K562 (cell line): Measurements from ENCODE around the gene SYNRG. TPM values are rescaled to one million over a fixed set of nuclear protein-coding genes. Genes with fewer than 3 reads are reported as not detected.

Experiments
- ATAC-seq: fragments of 200-7000 bp; cut with Tn5 transposase; 3 replicates; pipeline ENCODE4 v1.9.1; 2020; ENCODE audit warnings: moderate library complexity
- BruUV-seq: library from RNA; stranded (reverse); fragments of 400-500 nt; replicated peaks from 2 replicates; lab custom pipeline; 2021; lab: Mats Ljungman, UMichigan
- CTCF ChIA-PET: fragments of 300-600 bp; formaldehyde crosslinking; extraction: SDS; loops from one replicate; lab custom pipeline; 2021; ENCODE audit warnings: low intra/inter-chr PET ratio; lab: Yijun Ruan, JAX
- POLR2A ChIA-PET: fragments of 300-600, 350-650 bp; sonication (Branson Sonifier 250); formaldehyde crosslinking; extraction: SDS; loops from one replicate; lab custom pipeline; 2021; ENCODE audit warnings: antibody characterized with exemption, inconsistent platforms; lab: Yijun Ruan, JAX
- DNase-seq, 4 experiments: peaks; one replicate each; pipeline versions ENCODE4 v3.0.0 to v3.0.0-alpha.2; 2011 to 2018; ENCODE audit warnings: low spot score in 3 of 4, mixed read lengths in 3 of 4; ENCODE audit errors: extremely low read depth in 1 of 4
- FAIRE-seq: peaks from 2 replicates; lab custom pipeline; 2011; peaks lifted over from hg19 to GRCh38; lab: Jason Lieb, UNC
- H2AFZ ChIP-seq: 2 replicates; pipeline ENCODE4 v1.6.0; 2011; ENCODE audit warnings: low read depth, low read length, control low read depth, inconsistent platforms
- H3K27ac ChIP-seq: fragments of 200-600 bp; 3 replicates; pipeline ENCODE4 v1.8.0; 2011; ENCODE audit warnings: low read depth, mild to moderate bottlenecking, control low read depth, inconsistent platforms, low read length, moderate library complexity, mixed read lengths; ENCODE audit errors: extremely low read depth
- H3K27me3 ChIP-seq, 2 experiments: fragments of 300-600 bp in 1 of 2; 2 replicates in 1 of 2; 3 replicates in 1 of 2; pipeline versions ENCODE4 v1.6.0 to v1.8.0; 2011; ENCODE audit warnings: inconsistent platforms in 2 of 2, low read length in 2 of 2, mild to moderate bottlenecking in 1 of 2, mixed read lengths in 1 of 2, moderate library complexity in 1 of 2; ENCODE audit not compliant: control insufficient read depth in 2 of 2, insufficient read depth in 2 of 2
- H3K36me3 ChIP-seq: fragments of 300-600 bp; 3 replicates; pipeline ENCODE4 v1.8.0; 2011; ENCODE audit warnings: mild to moderate bottlenecking, low read length, inconsistent platforms; ENCODE audit not compliant: control insufficient read depth, insufficient read depth
- H3K4me1 ChIP-seq, 2 experiments: fragments of 200-600 bp in 1 of 2; replicated peaks in 1 of 2; 2 replicates in 1 of 2; 3 replicates in 1 of 2; pipeline versions ENCODE4 v1.5.1 to v1.8.0; 2011; ENCODE audit warnings: inconsistent platforms in 2 of 2, low read length in 2 of 2, mild to moderate bottlenecking in 1 of 2, mixed read lengths in 1 of 2, moderate library complexity in 1 of 2; ENCODE audit not compliant: control insufficient read depth in 2 of 2, insufficient read depth in 2 of 2
- H3K4me2 ChIP-seq: 2 replicates; pipeline ENCODE4 v1.6.1; 2011; ENCODE audit warnings: low read length, control low read depth, inconsistent platforms, mixed read lengths; ENCODE audit not compliant: insufficient read depth
- H3K4me3 ChIP-seq: fragments of 200-600 bp; sonication (generic), shearing (Covaris generic); 2 replicates; pipeline ENCODE4 v1.5.1; 2016; ENCODE audit warnings: control low read depth, inconsistent platforms
- H3K79me2 ChIP-seq: fragments of 200-600 bp; 3 replicates; pipeline ENCODE4 v1.8.0; 2011; ENCODE audit warnings: low read length, inconsistent platforms; ENCODE audit not compliant: control insufficient read depth, insufficient read depth
- H3K9ac ChIP-seq, 2 experiments: 2 replicates each; pipeline versions ENCODE4 v1.6.0 to v1.6.1; 2011; ENCODE audit warnings: low read depth in 2 of 2, low read length in 2 of 2, control low read depth in 1 of 2, inconsistent platforms in 1 of 2, mild to moderate bottlenecking in 1 of 2, mixed read lengths in 1 of 2; ENCODE audit not compliant: insufficient read depth in 1 of 2
- H3K9me1 ChIP-seq: one replicate; pipeline ENCODE4 v1.6.0; 2011; ENCODE audit warnings: inconsistent platforms, mild to moderate bottlenecking, low read length, moderate library complexity; ENCODE audit not compliant: control insufficient read depth, insufficient read depth
- H3K9me3 ChIP-seq: replicated peaks from 2 replicates; pipeline ENCODE4 v1.5.1; 2011; ENCODE audit warnings: low read depth, low read length, inconsistent platforms; ENCODE audit not compliant: control insufficient read depth, insufficient read depth
- H4K20me1 ChIP-seq: replicated peaks from 2 replicates; pipeline ENCODE4 v1.6.1; 2011; ENCODE audit warnings: low read length, inconsistent platforms, mixed read lengths; ENCODE audit not compliant: control insufficient read depth, insufficient read depth
- FOXK2 ChIP-seq, 2 experiments: fragments of 450-650 bp; IDR thresholded peaks in 1 of 2; conservative IDR thresholded peaks in 1 of 2; 2 replicates each; pipeline ENCODE4 v1.6.1; 2016; ENCODE audit warnings: low read depth in 2 of 2, mild to moderate bottlenecking in 1 of 2
- HMG20A ChIP-seq: fragments of 450-650 bp; formaldehyde crosslinking; conservative IDR thresholded peaks from 2 replicates; pipeline ENCODE4 v1.4.0; 2020; ENCODE audit warnings: mild to moderate bottlenecking, mixed read lengths
- KLF1 ChIP-seq: fragments of 450-650 bp; IDR thresholded peaks from 2 replicates; pipeline ENCODE4 v1.6.1; 2016; ENCODE audit warnings: missing genetic modification characterization, missing compliant biosample characterization
- SETDB1 ChIP-seq: IDR thresholded peaks from one replicate; pipeline ENCODE4 v1.6.1; 2012; ENCODE audit warnings: low read length, control low read depth, inconsistent platforms
- ZNF217 ChIP-seq: sonication (generic); formaldehyde crosslinking; IDR thresholded peaks from 2 replicates; pipeline ENCODE4 v1.8.0; 2022; ENCODE audit warnings: mild to moderate bottlenecking, missing genetic modification reagents
- WGBS: fragments of 100-300 bp; shearing (Covaris generic); methylation state at CpG from one replicate; pipeline ENCODE4 v1.1.6; 2016; ENCODE audit warnings: low coverage, mixed read lengths; ENCODE audit not compliant: insufficient coverage; ENCODE audit errors: missing lambda C conversion rate; 5-methylcytosine and 5-hydroxymethylcytosine counted together
- in situ Hi-C: fragments of 300-500 bp; cut with MboI; formaldehyde crosslinking; loops from 4 replicates; pipeline ENCODE4 v1.15.0; 2018; ENCODE audit warnings: inconsistent platforms, mixed read lengths
- intact Hi-C: fragments of 100-400 bp; cut with micrococcal nuclease; formaldehyde crosslinking; loops from 2 replicates; pipeline ENCODE4 v1.14.2; 2022
- polyA plus RNA-seq, 8 experiments: library from polyadenylated mRNA; depleted of rRNA in 4 of 8; stranded (reverse) in 5 of 8; unstranded in 3 of 8; fragments of >200 nt; fragmentation: Nextera tagmentation in 2 of 8; fragmentation: Illumina TruSeq in 1 of 8; extraction: Ambion mirVana in 2 of 8; extraction: Trizol in 1 of 8; gene quantifications; 2 replicates each; pipeline versions ENCODE4 v1.2.1 to v1.2.3, GENCODE V29; 2011 to 2014; ENCODE audit warnings: inconsistent platforms in 1 of 8, missing spikeins in 1 of 8
- total RNA-seq, 7 experiments: library from RNA; depleted of rRNA in 6 of 7; stranded (reverse); fragments of >200 nt in 6 of 7; fragmentation: Illumina TruSeq in 2 of 7; extraction: Trizol in 2 of 7; gene quantifications; 2 replicates each; pipeline versions ENCODE4 v1.2.1 to v1.2.3, GENCODE V29; 2011 to 2021; ENCODE audit warnings: low replicate concordance in 1 of 7
- TF ChIP-seq, protein P1 (sequence below): fragments of 150-350 bp; conservative IDR thresholded peaks from 2 replicates; pipeline ENCODE4 v1.6.1; 2014; ENCODE audit warnings: low read length

SYNRG gene
- total and polyA plus RNA-seq, 9 of the 15 experiments (the other 6 are each of a cell fraction or from before 2014, with no cell fraction given): 2.9 to 28.2 (median 15.1) TPM

DNA sequence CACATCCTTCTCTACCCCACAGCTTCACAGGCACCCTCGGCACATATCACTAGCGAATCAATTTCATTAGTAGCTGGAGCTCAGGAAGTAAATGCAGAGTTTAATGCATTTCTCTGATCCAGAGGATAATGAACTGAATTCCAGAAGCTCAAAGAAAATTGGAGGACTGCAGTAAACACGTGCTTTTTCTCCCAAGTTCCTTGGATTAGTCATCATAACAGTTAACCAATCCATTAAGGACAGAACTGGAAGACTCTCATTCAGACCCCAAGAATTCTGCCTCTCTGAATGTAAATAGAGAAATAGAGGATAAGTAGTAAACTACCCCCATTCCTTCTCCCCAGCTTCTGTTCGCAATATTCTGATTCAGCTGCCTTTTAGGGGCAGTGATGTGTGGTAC is 78.8 kb downstream of the SYNRG start:
- H4K20me1 ChIP-seq: no peaks in the 10 kb centered on the region
- no peaks in the 10 kb centered on the region for H3K4me1 ChIP-seq
- H3K9ac ChIP-seq: no peak overlapping the region
- CTCF ChIA-PET: no interaction called here
- 76% methylated on average over 4 of the region's 4 CpGs for WGBS
- H3K9me3 ChIP-seq: no peaks in the 10 kb centered on the region
- no peak for FAIRE-seq
- POLR2A ChIA-PET: no interaction called here
- no peaks in the 10 kb centered on the region for H3K9me1 ChIP-seq
- TF ChIP-seq HMG20A (CRISPR knock-in tag) (no peak), ZNF217 (CRISPR knock-in tag) (no peak), KLF1 (no peak), SETDB1 (no peak), FOXK2 (conservative IDR thresholded peaks at IDR 0.05 in 1 of 2, IDR thresholded peaks at IDR 0.05 in 1 of 2; ENCODE audit: low read depth in 2 of 2) (no peak)
- TF ChIP-seq, protein P1, sequence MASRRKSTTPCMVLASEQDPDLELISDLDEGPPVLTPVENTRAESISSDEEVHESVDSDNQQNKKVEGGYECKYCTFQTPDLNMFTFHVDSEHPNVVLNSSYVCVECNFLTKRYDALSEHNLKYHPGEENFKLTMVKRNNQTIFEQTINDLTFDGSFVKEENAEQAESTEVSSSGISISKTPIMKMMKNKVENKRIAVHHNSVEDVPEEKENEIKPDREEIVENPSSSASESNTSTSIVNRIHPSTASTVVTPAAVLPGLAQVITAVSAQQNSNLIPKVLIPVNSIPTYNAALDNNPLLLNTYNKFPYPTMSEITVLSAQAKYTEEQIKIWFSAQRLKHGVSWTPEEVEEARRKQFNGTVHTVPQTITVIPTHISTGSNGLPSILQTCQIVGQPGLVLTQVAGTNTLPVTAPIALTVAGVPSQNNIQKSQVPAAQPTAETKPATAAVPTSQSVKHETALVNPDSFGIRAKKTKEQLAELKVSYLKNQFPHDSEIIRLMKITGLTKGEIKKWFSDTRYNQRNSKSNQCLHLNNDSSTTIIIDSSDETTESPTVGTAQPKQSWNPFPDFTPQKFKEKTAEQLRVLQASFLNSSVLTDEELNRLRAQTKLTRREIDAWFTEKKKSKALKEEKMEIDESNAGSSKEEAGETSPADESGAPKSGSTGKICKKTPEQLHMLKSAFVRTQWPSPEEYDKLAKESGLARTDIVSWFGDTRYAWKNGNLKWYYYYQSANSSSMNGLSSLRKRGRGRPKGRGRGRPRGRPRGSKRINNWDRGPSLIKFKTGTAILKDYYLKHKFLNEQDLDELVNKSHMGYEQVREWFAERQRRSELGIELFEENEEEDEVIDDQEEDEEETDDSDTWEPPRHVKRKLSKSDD: no peak
- no peak overlapping the region for H3K4me3 ChIP-seq
- H3K27ac ChIP-seq: no peak overlapping the region
- in situ Hi-C loops (no loop called here), intact Hi-C loops (no loop called here)
- H3K36me3 ChIP-seq: peaks cover 35% of the 10 kb centered on the region
- H3K4me2 ChIP-seq: no peak overlapping the region
- DNase-seq: no peak
- no peaks in the 10 kb centered on the region for H3K27me3 ChIP-seq
- no peak for ATAC-seq
- H2AFZ ChIP-seq: no peak overlapping the region
- no peaks in the 10 kb centered on the region for H3K79me2 ChIP-seq
- no TSS peak for BruUV-seq
